Activated CD8-positive, alpha-beta memory T cell treated with anti-CD3 and anti-CD28 coated beads, Interleukin-2, amount 10 ng/mL, durations not matched to agents 7 days and 5 days (primary cell): Measurements from ENCODE around the gene SOX13. TPM values are rescaled to one million over a fixed set of nuclear protein-coding genes. Genes with fewer than 3 reads are reported as not detected.

ENCODE experiments used
- ATAC-seq: fragments of 150-1000 bp; cut with Tn5 transposase; one replicate; pipeline ENCODE4 v1.10.0; 2021; ENCODE audit warnings: moderate library complexity
- CTCF ChIA-PET: fragments of 350-600 bp; sonication (Branson Sonifier 250); formaldehyde crosslinking; loops from one replicate; lab custom pipeline; 2021; ENCODE audit warnings: antibody characterized with exemption; lab: Charles Lee
- DNase-seq: peaks from one replicate; pipeline ENCODE4 v3.0.0-alpha.2; 2020
- H3K27ac Mint-ChIP-seq: one replicate; pipeline ENCODE4 v1.8.0; 2021; ENCODE audit warnings: mild to moderate bottlenecking, mixed read lengths
- H3K27me3 Mint-ChIP-seq: one replicate; pipeline ENCODE4 v1.8.0; 2021; ENCODE audit warnings: mixed read lengths
- H3K36me3 Mint-ChIP-seq: one replicate; pipeline ENCODE4 v1.8.0; 2021; ENCODE audit warnings: mild to moderate bottlenecking, mixed read lengths
- H3K4me1 Mint-ChIP-seq: one replicate; pipeline ENCODE4 v1.8.0; 2021; ENCODE audit warnings: mixed read lengths
- H3K4me3 Mint-ChIP-seq: one replicate; pipeline ENCODE4 v1.8.0; 2021; ENCODE audit warnings: mild to moderate bottlenecking, moderate library complexity, mixed read lengths
- H3K9me3 Mint-ChIP-seq: one replicate; pipeline ENCODE4 v1.8.0; 2022; ENCODE audit warnings: low read depth, mixed read lengths
- total RNA-seq, 2 experiments: library from RNA; stranded (reverse); gene quantifications; one replicate each; pipeline ENCODE4 v1.2.3, GENCODE V29; 2021

Gene SOX13
- total RNA-seq, 2 experiments from 2014 or later, result 1.0 to 1.9 TPM

DNA sequence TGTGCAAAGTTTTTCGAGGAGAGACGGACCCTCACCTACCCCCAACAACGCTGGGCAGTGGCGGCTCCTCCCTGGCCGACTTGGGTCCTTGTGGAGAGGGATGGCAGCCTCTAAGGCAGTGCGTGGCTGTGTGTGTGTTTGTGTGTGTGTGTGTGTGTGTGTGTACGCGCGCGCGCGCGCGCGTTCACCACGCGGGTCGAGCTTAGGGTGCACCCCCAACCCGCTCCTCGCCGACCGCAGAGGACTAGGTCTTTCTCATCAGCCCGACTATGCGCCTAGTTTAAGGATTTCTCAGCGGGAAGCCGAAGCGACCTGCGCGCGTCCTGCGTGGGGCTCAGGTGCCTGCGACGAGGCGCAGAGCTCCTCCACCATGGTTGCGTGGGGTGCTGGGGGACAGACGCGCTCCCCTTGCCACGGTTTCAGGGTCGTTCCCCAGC lies 940 bp downstream of the SOX13 start:
- Mint-ChIP-seq H3K9me3 (no peaks in the 10 kb centered on the region), H3K4me1 (peaks cover 18% of the 10 kb centered on the region), H3K4me3 (peak overlapping the region; percentile 66), H3K36me3 (no peaks in the 10 kb centered on the region), H3K27ac (no peak overlapping the region), H3K27me3 (peaks cover 81% of the 10 kb centered on the region)
- CTCF ChIA-PET, result interaction anchor here (0.7 kb wide), 1 partner anchor 55 kb away, joined by 3 read pairs; no protein-coding TSS in a partner anchor
- ATAC-seq, result peak; percentile 35
- DNase-seq, result no peak

DNA sequence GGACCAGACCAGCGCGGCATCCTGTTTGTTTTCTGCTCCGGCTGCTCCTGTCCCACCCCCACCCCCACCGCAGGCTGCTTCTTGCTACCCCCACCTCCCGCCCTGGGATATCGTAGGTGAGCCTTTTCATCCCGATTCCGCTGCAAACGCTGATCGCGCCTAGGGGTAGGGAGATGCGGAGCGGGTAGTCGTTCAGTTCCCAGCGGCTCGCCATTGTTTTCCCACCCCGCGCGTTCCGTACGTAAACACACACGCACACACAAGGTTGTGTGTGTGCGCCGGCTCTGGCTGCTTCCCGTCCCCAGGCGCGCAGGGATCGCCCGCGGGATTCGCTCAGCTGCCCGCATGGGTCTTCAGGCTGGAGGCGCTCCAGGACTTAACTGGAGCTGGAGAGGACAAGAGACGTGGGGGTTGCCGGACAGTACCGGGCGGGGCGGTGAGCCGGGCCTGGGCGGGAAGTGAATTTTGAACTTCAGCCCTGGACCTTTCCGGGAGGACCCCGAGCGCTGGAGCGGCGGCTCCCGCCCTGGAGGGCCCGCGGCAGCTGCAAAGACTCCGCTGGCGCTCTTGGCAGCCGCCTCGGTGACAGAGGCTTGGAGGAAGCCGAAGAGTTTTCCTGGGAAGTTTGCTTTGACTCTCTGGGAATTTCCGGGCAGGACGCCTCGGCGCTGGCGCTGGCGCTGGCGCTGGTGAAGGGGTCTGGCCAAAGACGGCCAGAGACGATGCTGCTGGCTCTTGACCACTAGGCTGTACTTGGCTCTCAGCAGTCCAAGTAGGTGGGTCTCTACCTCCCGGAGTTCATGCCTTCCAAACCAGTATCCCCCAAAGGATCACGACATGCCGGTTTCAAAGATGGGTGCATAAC lies 1.6 kb downstream of the SOX13 start:
- no peaks in the 10 kb centered on the region for H3K36me3 Mint-ChIP-seq
- peak overlapping the region; percentile 66 for H3K4me3 Mint-ChIP-seq
- DNase-seq (no peak), ATAC-seq (no peak)
- H3K27me3 Mint-ChIP-seq, result peaks cover 78% of the 10 kb centered on the region
- H3K27ac Mint-ChIP-seq, result no peak overlapping the region
- peaks cover 18% of the 10 kb centered on the region for H3K4me1 Mint-ChIP-seq
- H3K9me3 Mint-ChIP-seq, result no peaks in the 10 kb centered on the region
- CTCF ChIA-PET, result interaction anchor here (0.6 kb wide), 1 partner anchor 298 kb away, joined by 4 read pairs; no protein-coding TSS in a partner anchor

DNA sequence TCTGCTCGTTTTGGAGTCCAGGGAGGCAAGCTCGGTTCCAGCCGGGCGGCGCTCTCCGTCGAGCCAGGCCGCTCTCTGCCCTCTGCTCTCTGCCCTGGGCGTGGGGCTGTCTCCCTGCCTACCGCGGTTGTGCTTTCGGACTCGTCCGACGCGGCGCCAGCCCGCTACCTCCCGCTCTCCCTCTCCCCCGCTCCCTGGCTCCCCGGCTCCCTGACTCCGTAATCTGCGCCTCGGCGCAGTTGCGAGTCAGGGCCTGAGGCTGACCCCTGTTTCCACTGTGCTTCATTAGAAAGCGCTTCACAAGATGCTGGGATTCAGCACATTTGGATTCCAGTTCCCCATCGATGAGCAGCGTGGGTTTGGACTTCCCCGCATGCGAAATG lies 2.2 kb downstream of the SOX13 start:
- Mint-ChIP-seq H3K27me3 (peaks cover 72% of the 10 kb centered on the region), H3K36me3 (no peaks in the 10 kb centered on the region), H3K4me1 (peaks cover 23% of the 10 kb centered on the region), H3K4me3 (peak overlapping the region; percentile 66), H3K27ac (no peak overlapping the region), H3K9me3 (no peaks in the 10 kb centered on the region)
- CTCF ChIA-PET, result no interaction called here
- no peak for ATAC-seq
- DNase-seq, result no peak

DNA sequence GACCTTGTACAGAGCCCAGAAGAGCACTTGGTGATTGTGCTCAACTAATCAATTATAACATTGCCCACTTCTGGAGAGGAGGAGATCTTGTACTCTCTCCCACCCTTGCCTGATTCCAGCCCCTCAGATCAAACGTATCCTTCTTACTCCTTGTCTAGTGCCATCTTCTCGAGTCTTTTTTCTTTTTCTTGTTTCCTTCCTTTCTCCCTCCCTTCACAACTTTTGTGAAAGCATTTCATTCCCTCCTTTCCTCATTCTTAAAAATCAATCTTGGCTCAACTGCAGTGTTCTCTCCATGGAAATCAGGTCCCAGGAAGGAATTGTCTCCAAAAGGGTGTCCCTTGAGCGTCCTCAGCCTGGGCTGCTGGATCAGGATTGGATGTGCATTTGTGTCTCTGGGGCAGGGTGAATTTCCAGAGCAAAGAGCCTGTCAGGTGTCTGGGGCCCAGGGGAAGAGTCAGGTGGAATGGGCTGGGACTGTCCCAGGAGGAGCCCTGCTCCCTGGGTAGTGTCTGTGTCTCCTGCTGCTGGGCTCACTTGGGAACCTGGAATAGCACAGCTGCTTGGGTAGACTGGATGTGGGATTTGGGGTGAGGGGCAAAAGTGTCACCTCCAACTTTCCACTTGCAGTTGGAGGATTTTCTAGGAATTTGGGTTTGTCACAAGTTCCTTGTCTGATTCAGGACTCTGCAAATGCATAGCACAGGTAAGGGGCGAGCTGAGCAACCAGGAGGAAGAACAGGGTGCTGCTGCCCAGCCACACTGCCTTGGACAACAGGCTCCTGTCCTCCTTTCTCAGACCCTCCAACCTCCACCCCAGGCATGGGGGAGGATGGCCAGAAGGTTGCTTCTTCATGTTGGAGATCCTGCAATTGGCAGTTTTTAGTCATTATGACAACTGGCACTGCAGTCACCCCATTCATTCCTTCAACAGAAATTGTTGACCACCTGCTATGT lies 3.3 kb downstream of the SOX13 start:
- Mint-ChIP-seq H3K36me3 (no peaks in the 10 kb centered on the region), H3K4me1 (peaks cover 23% of the 10 kb centered on the region), H3K27ac (no peak overlapping the region), H3K9me3 (no peaks in the 10 kb centered on the region), H3K4me3 (no peak overlapping the region), H3K27me3 (peaks cover 69% of the 10 kb centered on the region)
- CTCF ChIA-PET, result no interaction called here
- ATAC-seq, result no peak
- no peak for DNase-seq

DNA sequence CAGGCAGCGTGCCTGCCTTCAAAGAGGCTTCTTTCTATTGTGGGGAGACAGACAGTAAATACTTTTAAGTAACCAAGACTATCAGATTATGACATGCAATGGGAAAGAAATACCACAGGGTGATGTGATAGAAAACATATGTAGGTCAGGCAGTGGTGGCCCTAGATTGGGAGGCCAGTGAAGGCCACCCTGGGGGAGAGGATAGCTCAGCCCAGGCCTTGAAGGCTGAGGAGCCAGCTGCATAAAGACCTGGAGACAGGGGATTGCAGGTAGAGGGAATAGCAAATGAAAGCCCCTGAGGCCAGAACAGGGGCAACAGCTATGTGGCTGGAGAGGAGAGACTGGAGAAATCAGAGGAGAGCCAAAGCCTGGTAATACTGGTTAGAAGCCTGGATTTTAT lies 4.0 kb downstream of the SOX13 start:
- DNase-seq (no peak), ATAC-seq (no peak)
- CTCF ChIA-PET, result no interaction called here
- Mint-ChIP-seq H3K36me3 (no peaks in the 10 kb centered on the region), H3K27me3 (peaks cover 61% of the 10 kb centered on the region), H3K9me3 (no peaks in the 10 kb centered on the region), H3K27ac (no peak overlapping the region), H3K4me3 (no peak overlapping the region), H3K4me1 (peaks cover 23% of the 10 kb centered on the region)

DNA sequence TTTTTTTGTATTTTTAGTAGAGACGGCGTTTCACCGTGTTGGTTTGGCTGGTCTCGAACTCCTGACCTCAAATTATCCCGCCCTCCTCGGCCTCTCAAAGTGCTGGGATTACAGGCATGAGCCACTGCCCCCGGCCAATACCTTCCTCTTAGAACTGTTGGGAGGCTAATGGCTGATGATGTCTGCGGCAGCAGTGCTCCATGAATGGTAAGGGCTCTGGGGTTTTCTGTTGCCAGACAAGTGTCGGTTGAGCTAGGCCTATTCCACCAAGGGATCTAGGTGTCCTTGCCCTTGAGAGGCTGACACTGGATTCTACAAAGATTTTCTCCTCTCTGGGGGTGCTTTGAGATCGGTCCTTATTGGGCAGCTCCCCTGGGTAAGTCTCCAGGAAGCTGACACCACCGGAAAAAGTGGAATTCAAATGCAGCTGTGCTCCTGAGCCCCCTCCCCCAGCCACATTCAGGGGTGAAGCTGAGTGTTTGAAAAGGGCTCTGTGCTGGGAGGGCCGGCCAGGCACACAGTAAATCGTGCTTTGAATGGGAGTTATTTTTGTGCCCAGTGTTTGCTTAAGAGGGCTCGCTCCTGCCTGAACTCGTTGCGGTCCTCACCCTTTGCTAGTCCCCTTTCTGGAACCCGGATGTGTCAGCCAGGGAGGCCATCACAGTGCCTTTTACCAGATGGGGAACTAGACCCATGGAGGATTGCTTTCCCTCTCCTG lies 5.2 kb downstream of the SOX13 start:
- no peaks in the 10 kb centered on the region for H3K9me3 Mint-ChIP-seq
- H3K27me3 Mint-ChIP-seq, result peaks cover 51% of the 10 kb centered on the region
- CTCF ChIA-PET, result no interaction called here
- H3K27ac Mint-ChIP-seq, result no peak overlapping the region
- H3K36me3 Mint-ChIP-seq, result no peaks in the 10 kb centered on the region
- DNase-seq (no peak), ATAC-seq (no peak)
- peaks cover 21% of the 10 kb centered on the region for H3K4me1 Mint-ChIP-seq
- no peak overlapping the region for H3K4me3 Mint-ChIP-seq

DNA sequence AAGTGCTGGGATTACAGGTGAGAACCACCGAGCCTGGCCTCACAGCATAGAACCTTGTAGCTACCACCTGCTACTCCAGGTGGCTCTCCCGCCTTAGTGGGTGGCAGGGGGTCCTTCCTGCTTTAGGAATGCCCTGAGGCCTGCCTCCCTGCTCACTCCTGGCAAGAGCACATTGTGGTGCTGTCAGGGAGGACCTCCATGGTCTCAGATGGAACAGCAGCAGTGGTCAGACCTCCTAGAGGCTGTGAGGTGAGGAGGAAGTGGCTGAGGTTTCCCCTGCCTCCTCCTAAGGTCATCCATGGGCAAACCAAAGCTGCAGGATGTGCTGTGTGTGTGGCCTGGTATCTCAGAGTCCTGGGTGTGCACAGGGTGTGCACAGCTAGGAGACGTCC lies 6.7 kb downstream of the SOX13 start:
- Mint-ChIP-seq H3K27me3 (peaks cover 39% of the 10 kb centered on the region), H3K9me3 (no peaks in the 10 kb centered on the region), H3K4me1 (peaks cover 12% of the 10 kb centered on the region), H3K36me3 (no peaks in the 10 kb centered on the region), H3K4me3 (no peak overlapping the region), H3K27ac (no peak overlapping the region)
- DNase-seq (no peak), ATAC-seq (no peak)
- CTCF ChIA-PET, result interaction anchor here (1.6 kb wide), 1 partner anchor 49 kb away, joined by 5 read pairs; no protein-coding TSS in a partner anchor

DNA sequence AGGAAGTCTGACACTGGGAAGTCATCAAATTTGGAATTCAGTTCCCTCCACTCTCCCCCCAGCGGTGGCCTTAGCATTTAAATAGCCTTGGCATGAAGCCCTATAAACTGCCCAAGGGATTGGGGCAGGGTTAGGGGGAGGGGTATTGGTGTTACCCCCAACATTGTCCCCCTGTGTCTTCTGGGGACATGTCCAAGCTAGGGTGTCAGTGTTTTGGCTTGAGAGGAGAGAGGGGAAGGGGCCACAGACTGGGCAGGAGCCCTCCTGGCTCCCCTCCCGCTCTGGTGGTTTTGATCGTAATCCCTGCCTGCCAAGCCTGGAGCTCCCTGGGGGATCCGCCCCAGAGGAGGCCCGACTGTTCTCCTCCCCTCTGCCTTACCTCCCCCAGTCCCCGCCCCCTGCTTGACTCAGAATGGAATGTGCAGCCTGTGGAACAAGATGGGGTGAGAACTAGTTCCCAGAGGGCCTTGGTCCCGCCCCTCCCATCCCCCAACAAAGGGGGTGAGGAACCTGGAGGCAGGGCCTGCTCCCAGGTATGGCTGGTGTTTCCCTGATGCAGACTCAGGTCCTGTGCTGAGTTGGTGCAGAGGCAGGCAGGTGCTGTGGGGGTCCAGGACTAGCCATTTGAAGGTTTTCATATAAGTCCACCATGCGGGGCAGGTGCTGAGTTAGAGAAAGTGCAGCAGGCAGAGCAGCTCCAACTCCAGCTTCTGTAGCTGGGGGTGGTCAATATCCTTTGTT lies 7.4 kb downstream of the SOX13 start:
- Mint-ChIP-seq H3K27me3 (peaks cover 32% of the 10 kb centered on the region), H3K27ac (no peak overlapping the region), H3K4me1 (peaks cover 5% of the 10 kb centered on the region), H3K36me3 (no peaks in the 10 kb centered on the region), H3K9me3 (no peaks in the 10 kb centered on the region), H3K4me3 (no peak overlapping the region)
- no peak for DNase-seq
- no peak for ATAC-seq
- CTCF ChIA-PET, result interaction anchor here (1.6 kb wide), 1 partner anchor 48 kb away, joined by 5 read pairs; no protein-coding TSS in a partner anchor

DNA sequence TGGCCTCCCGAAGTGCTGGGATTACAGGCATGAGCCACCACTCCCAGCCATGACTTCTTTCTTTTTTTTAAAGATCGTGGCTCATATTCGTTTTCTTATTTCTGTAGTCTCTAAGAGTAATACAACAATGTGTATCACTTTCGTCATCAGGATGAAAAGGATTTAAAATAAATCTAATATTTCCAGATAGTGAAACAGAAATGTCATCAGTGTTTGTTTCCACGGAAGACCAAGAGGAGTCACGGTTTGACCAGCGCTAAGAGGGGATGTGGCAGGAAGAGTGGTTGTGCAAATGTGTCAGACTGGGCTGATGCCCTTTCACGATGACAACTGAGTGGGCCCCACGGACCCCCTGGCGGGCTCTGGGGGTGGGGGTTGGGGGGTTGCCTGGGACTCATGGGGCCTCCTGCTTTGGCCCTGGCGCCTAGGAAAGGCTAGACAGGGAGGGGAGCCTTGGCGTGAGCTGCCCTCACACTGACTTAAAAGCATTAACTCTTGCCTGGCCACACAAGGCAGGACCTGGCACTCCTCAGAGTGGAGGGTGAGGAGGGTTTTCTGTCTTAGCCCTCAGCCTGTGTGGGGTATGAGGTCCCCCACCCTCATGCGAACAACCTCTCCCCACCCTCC lies 8.4 kb downstream of the SOX13 start:
- CTCF ChIA-PET, result no interaction called here
- no peaks in the 10 kb centered on the region for H3K9me3 Mint-ChIP-seq
- H3K4me3 Mint-ChIP-seq, result no peak overlapping the region
- H3K36me3 Mint-ChIP-seq, result no peaks in the 10 kb centered on the region
- no peak for ATAC-seq
- no peak overlapping the region for H3K27ac Mint-ChIP-seq
- DNase-seq, result no peak
- H3K27me3 Mint-ChIP-seq, result peaks cover 22% of the 10 kb centered on the region
- H3K4me1 Mint-ChIP-seq, result peaks cover 5% of the 10 kb centered on the region

DNA sequence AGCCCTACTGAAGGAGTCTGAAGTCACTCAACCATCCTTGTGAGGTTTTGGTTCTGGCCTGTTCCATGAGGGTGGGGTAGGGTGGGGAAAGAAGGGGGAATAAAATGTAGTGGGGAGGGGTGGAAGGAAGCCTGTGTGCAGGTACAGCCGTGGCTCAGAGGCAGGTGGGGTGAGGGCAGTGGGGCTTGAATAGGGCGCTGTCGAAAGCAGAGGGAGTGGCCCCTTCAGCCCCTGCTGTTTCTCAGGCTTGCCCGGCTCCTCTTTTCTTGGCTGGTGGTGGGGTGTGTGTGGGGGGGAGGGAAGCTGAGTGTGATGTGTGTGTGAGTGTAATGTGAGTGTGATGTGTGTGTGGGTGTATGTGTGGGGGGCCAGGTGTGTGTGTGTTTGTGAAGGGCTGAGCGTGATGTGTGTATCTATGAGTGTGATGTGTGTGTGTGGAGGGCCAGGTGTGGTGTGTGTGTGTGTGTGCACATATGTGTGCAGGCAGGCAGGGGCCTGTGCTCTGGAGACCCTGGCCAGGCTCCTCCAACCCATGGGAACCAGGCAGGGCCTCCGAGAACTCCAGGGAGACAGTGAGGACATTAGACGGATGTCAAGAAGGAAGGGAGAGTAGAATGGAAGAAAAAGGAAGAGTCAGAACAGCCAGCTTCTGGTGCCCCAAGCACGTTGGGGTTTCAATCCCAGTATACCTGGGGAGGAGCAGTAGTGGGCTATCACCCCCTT lies 9.0 kb downstream of the SOX13 start:
- Mint-ChIP-seq H3K36me3 (no peaks in the 10 kb centered on the region), H3K4me1 (peaks cover 5% of the 10 kb centered on the region), H3K9me3 (no peaks in the 10 kb centered on the region), H3K4me3 (no peak overlapping the region), H3K27me3 (peaks cover 15% of the 10 kb centered on the region), H3K27ac (no peak overlapping the region)
- DNase-seq (no peak), ATAC-seq (no peak)
- CTCF ChIA-PET, result no interaction called here

DNA sequence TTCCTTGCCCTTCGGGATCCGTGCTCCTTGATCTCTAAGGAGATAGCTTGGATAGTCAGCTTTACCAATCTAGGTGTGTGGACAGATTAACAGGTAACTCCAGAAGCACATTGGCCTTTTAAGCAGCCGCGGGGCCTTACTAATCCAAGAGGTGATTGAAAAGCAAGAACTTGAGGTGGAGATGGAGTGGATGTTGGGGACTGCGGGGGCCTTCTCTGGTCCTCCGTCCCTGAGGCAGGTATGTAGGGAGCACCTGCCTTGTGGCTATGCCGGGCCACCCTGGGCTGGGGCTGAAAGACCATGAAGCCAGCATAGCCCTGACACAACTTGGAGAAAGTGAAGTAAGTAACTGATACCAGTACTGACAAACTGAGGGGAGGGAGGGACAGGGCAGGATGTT lies 10.6 kb downstream of the SOX13 start:
- H3K36me3 Mint-ChIP-seq, result no peaks in the 10 kb centered on the region
- DNase-seq (no peak), ATAC-seq (no peak)
- peaks cover 5% of the 10 kb centered on the region for H3K4me1 Mint-ChIP-seq
- H3K9me3 Mint-ChIP-seq, result no peaks in the 10 kb centered on the region
- H3K4me3 Mint-ChIP-seq, result no peak overlapping the region
- H3K27me3 Mint-ChIP-seq, result peaks cover 2% of the 10 kb centered on the region
- H3K27ac Mint-ChIP-seq, result no peak overlapping the region
- CTCF ChIA-PET, result no interaction called here
